ENCODE data around the gene SKAP1. TPM values are rescaled to one million over a fixed set of nuclear protein-coding genes. Genes with fewer than 3 reads are reported as not detected.

The SKAP1 gene
- total RNA-seq, 1 donor from 2014 or later: 0.69 TPM

DNA sequence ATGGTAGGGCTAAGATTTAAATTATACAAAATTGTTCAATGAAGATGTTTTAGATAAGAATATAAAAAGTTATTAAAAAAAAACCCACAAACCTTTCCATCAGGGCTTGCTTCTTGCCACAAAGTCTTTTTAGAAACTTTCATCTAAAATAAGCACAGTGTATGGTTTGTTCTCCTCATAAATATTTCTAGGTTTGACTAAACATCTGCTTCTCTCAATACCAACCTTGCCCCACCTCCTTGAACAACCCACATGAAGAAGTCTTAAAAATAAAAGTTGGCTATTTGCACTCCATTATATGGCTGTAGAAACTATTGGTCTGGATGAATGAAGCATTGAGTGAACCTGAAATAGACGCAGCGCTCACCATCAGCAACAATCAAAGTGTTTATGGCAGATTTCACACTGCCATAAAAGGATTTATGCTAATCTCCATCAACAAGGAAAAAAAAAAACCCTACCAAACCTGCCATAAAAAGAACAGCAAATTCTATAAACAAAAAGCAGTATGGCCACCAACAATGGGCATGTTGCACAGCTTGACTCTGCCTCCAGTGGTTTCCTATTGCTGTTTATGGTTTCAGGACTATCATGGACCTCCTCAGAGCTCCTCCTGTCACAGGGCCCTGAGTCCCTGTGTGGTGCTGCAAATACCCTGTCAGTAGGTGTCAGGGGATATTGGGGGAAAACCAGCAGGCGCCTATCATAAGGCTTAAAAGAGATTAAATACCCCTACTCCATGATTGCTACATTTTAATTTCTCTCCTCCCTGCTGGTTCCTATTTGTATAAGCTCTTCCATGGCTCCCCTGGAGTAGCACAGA lies 284.8 kb downstream of the SKAP1 start:
- no peak overlapping the region for H3K4me3 Mint-ChIP-seq (ENCODE audit: low read depth)
- TF ChIP-seq, protein P1, sequence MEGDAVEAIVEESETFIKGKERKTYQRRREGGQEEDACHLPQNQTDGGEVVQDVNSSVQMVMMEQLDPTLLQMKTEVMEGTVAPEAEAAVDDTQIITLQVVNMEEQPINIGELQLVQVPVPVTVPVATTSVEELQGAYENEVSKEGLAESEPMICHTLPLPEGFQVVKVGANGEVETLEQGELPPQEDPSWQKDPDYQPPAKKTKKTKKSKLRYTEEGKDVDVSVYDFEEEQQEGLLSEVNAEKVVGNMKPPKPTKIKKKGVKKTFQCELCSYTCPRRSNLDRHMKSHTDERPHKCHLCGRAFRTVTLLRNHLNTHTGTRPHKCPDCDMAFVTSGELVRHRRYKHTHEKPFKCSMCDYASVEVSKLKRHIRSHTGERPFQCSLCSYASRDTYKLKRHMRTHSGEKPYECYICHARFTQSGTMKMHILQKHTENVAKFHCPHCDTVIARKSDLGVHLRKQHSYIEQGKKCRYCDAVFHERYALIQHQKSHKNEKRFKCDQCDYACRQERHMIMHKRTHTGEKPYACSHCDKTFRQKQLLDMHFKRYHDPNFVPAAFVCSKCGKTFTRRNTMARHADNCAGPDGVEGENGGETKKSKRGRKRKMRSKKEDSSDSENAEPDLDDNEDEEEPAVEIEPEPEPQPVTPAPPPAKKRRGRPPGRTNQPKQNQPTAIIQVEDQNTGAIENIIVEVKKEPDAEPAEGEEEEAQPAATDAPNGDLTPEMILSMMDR (IDR thresholded peaks at IDR 0.05; ENCODE audit: unreplicated experiment): no peak
- peaks cover 6% of the 10 kb centered on the region for H3K4me1 Mint-ChIP-seq (ENCODE audit: low read depth)
- H3K36me3 Mint-ChIP-seq (ENCODE audit: insufficient read depth): no peaks in the 10 kb centered on the region
- no peak for DNase-seq (ENCODE audit: low spot score, unreplicated experiment)
- peaks cover 43% of the 10 kb centered on the region for H3K27me3 Mint-ChIP-seq
- H3K9me3 Mint-ChIP-seq (ENCODE audit: low read depth): no peaks in the 10 kb centered on the region
- no peak overlapping the region for H3K27ac Mint-ChIP-seq

DNA sequence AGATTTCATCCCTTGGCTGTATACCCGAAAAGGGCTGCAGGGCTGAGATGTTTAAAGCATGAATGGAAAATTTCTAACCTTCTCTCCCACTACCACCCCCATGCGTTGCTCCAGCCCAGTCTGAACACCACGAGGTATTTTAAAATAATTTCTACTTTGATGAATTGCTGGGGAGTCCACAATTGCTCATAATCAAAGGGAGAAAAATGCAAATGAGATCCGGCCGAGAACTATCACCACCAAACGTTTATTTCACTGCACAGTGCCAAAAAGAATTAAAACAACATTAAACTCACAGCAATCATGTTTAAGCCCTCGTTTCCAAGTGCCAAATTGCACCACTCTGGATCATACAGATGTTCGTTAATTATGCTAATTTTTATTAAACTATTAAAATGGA lies 285.8 kb downstream of the SKAP1 start:
- no peak for DNase-seq (ENCODE audit: low spot score, unreplicated experiment)
- H3K4me3 Mint-ChIP-seq (ENCODE audit: low read depth): no peak overlapping the region
- TF ChIP-seq, protein P1 (IDR thresholded peaks at IDR 0.05; ENCODE audit: unreplicated experiment): no peak
- H3K27me3 Mint-ChIP-seq: peaks cover 48% of the 10 kb centered on the region
- no peaks in the 10 kb centered on the region for H3K36me3 Mint-ChIP-seq (ENCODE audit: insufficient read depth)
- no peak overlapping the region for H3K27ac Mint-ChIP-seq
- H3K4me1 Mint-ChIP-seq (ENCODE audit: low read depth): peaks cover 6% of the 10 kb centered on the region
- no peaks in the 10 kb centered on the region for H3K9me3 Mint-ChIP-seq (ENCODE audit: low read depth)

DNA sequence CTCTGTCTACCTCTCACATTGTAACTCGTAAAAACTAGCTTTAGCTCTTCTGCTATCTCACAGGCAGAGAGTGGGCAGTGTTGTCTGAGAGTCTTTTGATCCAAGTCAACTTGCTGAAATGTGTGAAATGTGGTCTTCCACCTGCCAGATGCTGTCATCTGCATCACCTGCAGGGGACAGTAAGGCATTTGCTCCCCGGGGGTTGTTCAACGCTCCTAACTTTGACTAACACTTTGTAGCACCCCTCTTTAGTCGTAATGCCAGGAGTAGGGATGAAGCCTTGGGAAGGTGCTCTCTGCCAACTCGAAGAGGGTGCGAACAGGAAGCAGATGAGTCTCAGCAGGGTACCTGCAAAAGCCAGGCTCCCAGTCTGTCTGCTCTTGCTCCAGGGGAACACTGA lies 286.4 kb downstream of the SKAP1 start:
- no peaks in the 10 kb centered on the region for H3K36me3 Mint-ChIP-seq (ENCODE audit: insufficient read depth)
- H3K4me3 Mint-ChIP-seq (ENCODE audit: low read depth): no peak overlapping the region
- TF ChIP-seq, protein P1 (IDR thresholded peaks at IDR 0.05; ENCODE audit: unreplicated experiment): no peak
- H3K4me1 Mint-ChIP-seq (ENCODE audit: low read depth): peaks cover 6% of the 10 kb centered on the region
- no peaks in the 10 kb centered on the region for H3K9me3 Mint-ChIP-seq (ENCODE audit: low read depth)
- no peak overlapping the region for H3K27ac Mint-ChIP-seq
- H3K27me3 Mint-ChIP-seq: peaks cover 48% of the 10 kb centered on the region
- DNase-seq (ENCODE audit: low spot score, unreplicated experiment): no peak

DNA sequence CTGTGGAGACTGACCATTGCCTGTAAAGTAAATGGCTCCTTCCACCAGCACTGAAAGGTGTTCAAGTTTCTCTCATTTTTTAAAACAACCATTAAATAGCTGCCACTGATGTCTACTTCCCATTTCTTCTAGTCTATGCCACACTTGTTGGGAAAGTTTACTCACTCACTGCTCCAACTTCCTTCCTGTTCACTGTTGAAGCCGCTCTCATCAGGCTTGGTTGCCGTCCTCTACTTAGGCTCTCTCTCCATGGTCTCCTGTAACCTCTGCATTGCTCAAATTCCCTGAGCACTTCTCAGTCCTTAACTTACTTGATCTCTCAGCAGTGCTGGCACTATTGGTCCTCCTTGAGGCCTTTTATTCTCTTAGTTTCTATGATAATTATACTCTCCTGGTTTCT lies 290.1 kb downstream of the SKAP1 start:
- H3K27ac Mint-ChIP-seq: no peak overlapping the region
- peaks cover 34% of the 10 kb centered on the region for H3K27me3 Mint-ChIP-seq
- TF ChIP-seq, protein P1 (IDR thresholded peaks at IDR 0.05; ENCODE audit: unreplicated experiment): no peak

DNA sequence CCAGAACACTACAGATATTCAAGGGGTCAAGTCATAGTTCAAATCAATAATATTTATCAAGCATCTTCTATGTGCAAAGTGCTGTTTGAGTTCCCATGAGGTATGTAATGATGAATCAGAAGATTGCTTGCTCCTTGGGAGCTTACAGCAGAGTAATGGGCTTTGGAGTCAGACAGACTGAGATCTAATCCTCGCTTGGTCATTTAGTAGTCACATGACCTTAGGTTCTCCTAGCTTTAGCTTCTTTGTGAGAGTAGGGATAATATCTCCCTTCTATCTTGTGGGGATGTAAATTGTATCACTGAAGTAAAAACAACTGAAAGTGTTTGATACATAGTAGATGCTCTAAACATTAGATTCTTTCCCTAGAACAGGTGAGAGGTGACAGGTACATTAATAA lies 292.4 kb downstream of the SKAP1 start:
- no peaks in the 10 kb centered on the region for H3K9me3 Mint-ChIP-seq (ENCODE audit: low read depth)
- H3K36me3 Mint-ChIP-seq (ENCODE audit: insufficient read depth): no peaks in the 10 kb centered on the region
- no peak for DNase-seq (ENCODE audit: low spot score, unreplicated experiment)
- TF ChIP-seq, protein P1 (IDR thresholded peaks at IDR 0.05; ENCODE audit: unreplicated experiment): no peak
- no peak overlapping the region for H3K27ac Mint-ChIP-seq
- peaks cover 23% of the 10 kb centered on the region for H3K27me3 Mint-ChIP-seq
- H3K4me1 Mint-ChIP-seq (ENCODE audit: low read depth): peaks cover 2% of the 10 kb centered on the region
- H3K4me3 Mint-ChIP-seq (ENCODE audit: low read depth): no peak overlapping the region

More for the DNA sequence above, 290.1 kb downstream of the SKAP1 start:
- H3K4me3 Mint-ChIP-seq (ENCODE audit: low read depth): no peak overlapping the region
- DNase-seq (ENCODE audit: low spot score, unreplicated experiment): no peak
- H3K4me1 Mint-ChIP-seq (ENCODE audit: low read depth): peaks cover 2% of the 10 kb centered on the region
- no peaks in the 10 kb centered on the region for H3K36me3 Mint-ChIP-seq (ENCODE audit: insufficient read depth)
- H3K9me3 Mint-ChIP-seq (ENCODE audit: low read depth): no peaks in the 10 kb centered on the region

Measured in progenitor cell of endocrine pancreas (in vitro differentiated cells).